PC-3 (cell line): ENCODE measurements around the gene KRTAP10-7. TPM values are rescaled to one million over a fixed set of nuclear protein-coding genes. Genes with fewer than 3 reads are reported as not detected.

Experiments
- ATAC-seq: fragments of 200-7000 bp; cut with Tn5 transposase; 2 replicates; pipeline ENCODE4 v1.9.1; 2020; ENCODE audit warnings: mild to moderate bottlenecking, moderate library complexity
- BruUV-seq: library from RNA; stranded (reverse); fragments of 400-500 nt; replicated peaks from 2 replicates; lab custom pipeline; 2021; lab: Mats Ljungman, UMichigan
- CTCF ChIA-PET: fragments of 300-600 bp; sonication (Branson Sonifier 250); formaldehyde crosslinking; loops from one replicate; lab custom pipeline; 2022; ENCODE audit warnings: antibody characterized with exemption; lab: Charles Lee
- POLR2A ChIA-PET: fragments of 300-600 bp; sonication (Branson Sonifier 250); formaldehyde crosslinking; loops from one replicate; lab custom pipeline; 2022; ENCODE audit warnings: antibody characterized with exemption; ENCODE audit not compliant: unreplicated experiment; lab: Charles Lee
- DNase-seq: peaks from one replicate; pipeline ENCODE4 v3.0.0-alpha.2; 2015
- H2AFZ ChIP-seq: fragments of 300-600 bp; sonication (generic); 2 replicates; pipeline ENCODE4 v1.6.0; 2016; ENCODE audit warnings: antibody characterized with exemption, low read length
- H3F3A ChIP-seq: fragments of 300-600 bp; sonication (generic); one replicate; pipeline ENCODE4 v1.6.0; 2017; ENCODE audit warnings: antibody characterized with exemption, low read length, control low read depth, mild to moderate bottlenecking; ENCODE audit not compliant: unreplicated experiment
- H3K27ac ChIP-seq: fragments of 300-600 bp; sonication (generic); 2 replicates; pipeline ENCODE4 v1.5.1; 2016; ENCODE audit warnings: mild to moderate bottlenecking, low read length
- H3K27me3 ChIP-seq: fragments of 300-600 bp; sonication (generic); 2 replicates; pipeline ENCODE4 v1.6.1; 2016; ENCODE audit warnings: low read length, mixed read lengths
- H3K36me3 ChIP-seq: fragments of 300-600 bp; sonication (generic); 2 replicates; pipeline ENCODE4 v1.6.1; 2016; ENCODE audit warnings: low read depth, mixed run types, low read length, mixed read lengths
- H3K4me1 ChIP-seq: fragments of 300-600 bp; sonication (generic); 2 replicates; pipeline ENCODE4 v1.5.1; 2016; ENCODE audit warnings: low read length; ENCODE audit not compliant: insufficient read depth
- H3K4me2 ChIP-seq: fragments of 300-600 bp; sonication (generic); 2 replicates; pipeline ENCODE4 v1.6.0; 2016; ENCODE audit warnings: low read length
- H3K4me3 ChIP-seq: fragments of 300-600 bp; sonication (generic); 2 replicates; pipeline ENCODE4 v1.5.1; 2016; ENCODE audit warnings: mild to moderate bottlenecking, low read length, mixed read lengths
- H3K79me2 ChIP-seq: fragments of 300-600 bp; sonication (generic); 2 replicates; pipeline ENCODE4 v1.6.1; 2017; ENCODE audit warnings: low read length, mixed read lengths
- H3K9ac ChIP-seq: fragments of 300-600 bp; sonication (generic); 2 replicates; pipeline ENCODE4 v1.6.0; 2016; ENCODE audit warnings: mild to moderate bottlenecking, low read length
- H3K9me2 ChIP-seq: fragments of 300-600 bp; sonication (generic); replicated peaks from 2 replicates; pipeline ENCODE4 v1.6.1; 2016; ENCODE audit warnings: mixed run types, low read length, mixed read lengths
- H3K9me3 ChIP-seq: fragments of 300-600 bp; sonication (generic); 2 replicates; pipeline ENCODE4 v1.6.1; 2016; ENCODE audit warnings: low read length, mixed read lengths
- H4K20me1 ChIP-seq: fragments of 300-600 bp; sonication (generic); 2 replicates; pipeline ENCODE4 v1.6.1; 2016; ENCODE audit warnings: low read length, mixed read lengths
- EZH2 ChIP-seq: fragments of 300-600 bp; sonication (generic); IDR thresholded peaks from one replicate; pipeline ENCODE4 v1.6.1; 2017; ENCODE audit warnings: antibody characterized with exemption, mild to moderate bottlenecking, low read length; ENCODE audit not compliant: unreplicated experiment
- EZH2phosphoT487 ChIP-seq: fragments of 300-600 bp; sonication (generic); IDR thresholded peaks from 2 replicates; pipeline ENCODE4 v1.6.1; 2018; ENCODE audit warnings: mild to moderate bottlenecking, antibody characterized with exemption, low read length, borderline replicate concordance
- intact Hi-C: fragments of 100-400 bp; cut with micrococcal nuclease; formaldehyde crosslinking; loops from 2 replicates; pipeline ENCODE4 v1.9.0; 2023
- total RNA-seq: library from RNA; depleted of rRNA; stranded (reverse); fragments of >200 nt; gene quantifications from 2 replicates; pipeline ENCODE4 v1.2.3, GENCODE V29; 2014
- TF ChIP-seq, protein P1 (sequence below): fragments of 300-600 bp; sonication (generic); conservative IDR thresholded peaks from 2 replicates; pipeline ENCODE4 v1.5.1; 2017; ENCODE audit warnings: antibody characterized with exemption, low read depth, mild to moderate bottlenecking, low read length

The KRTAP10-7 gene
- total RNA-seq, 1 experiment from 2014 or later = not detected

DNA sequence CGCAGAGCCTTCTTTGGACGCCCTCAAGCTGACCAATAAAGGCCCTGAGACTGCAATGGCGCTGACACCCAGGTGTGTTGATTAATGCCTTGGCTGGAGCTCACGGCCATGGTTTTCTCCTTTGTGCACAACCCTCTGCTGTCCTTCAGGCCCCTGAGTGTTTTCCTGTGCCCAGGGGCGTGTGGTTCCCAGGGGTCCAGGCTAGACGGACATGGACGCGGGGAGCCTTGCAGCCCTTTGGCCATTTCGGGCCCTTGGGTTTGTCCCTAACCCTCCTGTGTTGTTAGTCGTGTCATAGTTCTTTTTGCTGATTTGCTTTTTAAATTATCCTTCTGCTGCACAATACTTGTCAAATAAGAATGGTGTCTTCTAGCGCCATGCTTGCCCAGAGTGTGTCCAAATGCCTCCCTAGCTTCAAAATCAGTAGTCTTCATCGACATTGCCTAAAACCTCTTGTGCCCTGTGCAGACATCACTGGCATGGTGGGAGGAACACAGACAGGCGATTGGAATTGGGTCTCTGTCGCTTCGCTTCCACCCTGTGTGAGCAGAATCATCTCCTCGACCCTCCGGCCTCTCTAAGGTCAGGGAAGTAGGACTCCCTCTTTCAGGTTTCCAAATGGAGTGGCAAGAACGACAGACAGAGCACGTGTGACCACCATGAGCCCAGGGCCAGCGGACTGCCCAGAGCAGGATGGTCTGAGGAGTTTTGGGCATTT lies 24.9 kb upstream of the KRTAP10-7 start:
- Histone ChIP-seq H3K9me3 (peaks cover 5% of the 10 kb centered on the region; the same call in 1 of the 2 replicates), H3K4me3 (no peak overlapping the region), H3F3A (no peaks in the 10 kb centered on the region), H3K36me3 (no peaks in the 10 kb centered on the region), H3K4me1 (peaks cover 13% of the 10 kb centered on the region), H3K79me2 (no peaks in the 10 kb centered on the region), H3K27me3 (no peaks in the 10 kb centered on the region), H3K9me2 (no peaks in the 10 kb centered on the region), H3K9ac (no peak overlapping the region), H3K27ac (no peak overlapping the region), H2AFZ (no peak overlapping the region), H4K20me1 (no peaks in the 10 kb centered on the region), H3K4me2 (no peak overlapping the region)
- TF ChIP-seq, protein P1, sequence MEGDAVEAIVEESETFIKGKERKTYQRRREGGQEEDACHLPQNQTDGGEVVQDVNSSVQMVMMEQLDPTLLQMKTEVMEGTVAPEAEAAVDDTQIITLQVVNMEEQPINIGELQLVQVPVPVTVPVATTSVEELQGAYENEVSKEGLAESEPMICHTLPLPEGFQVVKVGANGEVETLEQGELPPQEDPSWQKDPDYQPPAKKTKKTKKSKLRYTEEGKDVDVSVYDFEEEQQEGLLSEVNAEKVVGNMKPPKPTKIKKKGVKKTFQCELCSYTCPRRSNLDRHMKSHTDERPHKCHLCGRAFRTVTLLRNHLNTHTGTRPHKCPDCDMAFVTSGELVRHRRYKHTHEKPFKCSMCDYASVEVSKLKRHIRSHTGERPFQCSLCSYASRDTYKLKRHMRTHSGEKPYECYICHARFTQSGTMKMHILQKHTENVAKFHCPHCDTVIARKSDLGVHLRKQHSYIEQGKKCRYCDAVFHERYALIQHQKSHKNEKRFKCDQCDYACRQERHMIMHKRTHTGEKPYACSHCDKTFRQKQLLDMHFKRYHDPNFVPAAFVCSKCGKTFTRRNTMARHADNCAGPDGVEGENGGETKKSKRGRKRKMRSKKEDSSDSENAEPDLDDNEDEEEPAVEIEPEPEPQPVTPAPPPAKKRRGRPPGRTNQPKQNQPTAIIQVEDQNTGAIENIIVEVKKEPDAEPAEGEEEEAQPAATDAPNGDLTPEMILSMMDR = no peak
- TF ChIP-seq EZH2phosphoT487 (no peak), EZH2 (no peak)
- BruUV-seq = no TSS peak
- POLR2A ChIA-PET = no interaction called here
- DNase-seq = no peak
- ATAC-seq = no peak
- intact Hi-C loops = no loop called here
- CTCF ChIA-PET = interaction anchor here (1.5 kb wide), 1 partner anchor 167 kb away, joined by 4 read pairs; no protein-coding TSS in a partner anchor

DNA sequence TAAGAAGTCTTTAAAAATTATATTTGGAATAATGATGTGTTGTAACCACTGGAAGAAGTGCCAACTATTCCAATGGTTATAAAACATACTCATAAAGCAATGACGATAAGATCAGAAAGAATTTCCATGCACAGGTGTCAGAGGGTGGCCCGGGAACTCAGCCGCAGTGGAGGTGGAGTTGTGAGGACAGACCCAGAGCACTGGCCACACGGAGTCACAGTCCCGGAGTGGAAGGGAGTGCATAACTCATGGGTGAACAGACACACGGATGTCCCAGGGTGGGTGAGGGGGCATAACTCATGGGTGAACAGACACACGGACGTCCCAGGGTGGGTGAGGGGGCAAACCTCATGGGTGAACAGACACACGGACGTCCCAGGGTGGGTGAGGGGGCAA lies 24.4 kb upstream of the KRTAP10-7 start:
- peaks cover 2% of the 10 kb centered on the region; the same call in 1 of the 2 replicates for H3K9me3 ChIP-seq
- intact Hi-C loops = no loop called here
- no peak overlapping the region for H3K9ac ChIP-seq
- no peak overlapping the region for H3K27ac ChIP-seq
- DNase-seq (no peak), ATAC-seq (no peak)
- ChIA-PET POLR2A (no interaction called here), CTCF (no interaction called here)
- H3K4me3 ChIP-seq = no peak overlapping the region
- BruUV-seq = no TSS peak
- H2AFZ ChIP-seq = no peak overlapping the region
- H3K9me2 ChIP-seq = no peaks in the 10 kb centered on the region
- H3K79me2 ChIP-seq = no peaks in the 10 kb centered on the region
- H4K20me1 ChIP-seq = no peaks in the 10 kb centered on the region
- no peak overlapping the region for H3K4me2 ChIP-seq
- H3F3A ChIP-seq = no peaks in the 10 kb centered on the region
- TF ChIP-seq EZH2phosphoT487 (no peak), EZH2 (no peak)
- TF ChIP-seq, protein P1 = no peak
- no peaks in the 10 kb centered on the region for H3K27me3 ChIP-seq
- H3K36me3 ChIP-seq = no peaks in the 10 kb centered on the region
- H3K4me1 ChIP-seq = peaks cover 13% of the 10 kb centered on the region

DNA sequence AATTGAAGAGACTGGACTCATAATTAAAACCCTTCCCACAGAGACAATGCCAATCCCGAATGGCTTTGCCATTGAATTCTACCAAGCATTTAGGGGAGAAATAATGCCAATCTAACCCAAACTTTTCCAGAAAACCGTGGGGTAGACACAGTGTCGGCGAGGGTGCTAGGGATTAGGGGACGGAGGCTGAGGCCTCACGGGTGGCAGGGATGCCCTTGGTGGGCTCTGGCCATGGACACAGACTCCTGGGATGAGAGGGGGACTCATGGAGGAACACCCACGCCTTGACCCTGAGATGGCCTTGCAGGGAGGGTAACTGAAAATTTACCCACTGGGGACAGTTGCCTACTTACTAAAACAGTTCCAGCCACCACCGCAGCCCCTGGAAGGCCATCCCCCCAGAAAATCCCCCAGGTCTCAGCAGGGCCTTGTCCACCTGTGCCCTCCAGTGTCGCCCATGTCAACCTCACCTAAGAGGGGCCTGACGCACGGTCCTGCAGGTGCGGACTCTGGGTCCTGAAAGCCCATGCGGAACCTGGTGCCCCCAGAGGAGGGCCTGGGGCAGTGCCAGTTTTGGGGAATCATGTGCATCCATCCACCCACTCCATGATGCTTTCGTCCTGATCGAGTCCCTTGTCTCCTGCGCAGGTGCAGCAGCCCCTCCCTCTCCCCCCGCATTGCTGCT lies 21.9 kb upstream of the KRTAP10-7 start:
- Histone ChIP-seq H3K9ac (no peak overlapping the region), H2AFZ (no peak overlapping the region), H3K36me3 (no peaks in the 10 kb centered on the region), H3K27me3 (no peaks in the 10 kb centered on the region), H3F3A (no peaks in the 10 kb centered on the region), H3K4me3 (no peak overlapping the region), H3K4me1 (peaks cover 8% of the 10 kb centered on the region; the same call in 1 of the 2 replicates), H4K20me1 (no peaks in the 10 kb centered on the region), H3K9me2 (no peaks in the 10 kb centered on the region), H3K79me2 (no peaks in the 10 kb centered on the region), H3K9me3 (0 out of 2 replicates have a peak, but pooled peaks cover 5% of the 10 kb centered on the region), H3K27ac (no peak overlapping the region), H3K4me2 (no peak overlapping the region)
- TF ChIP-seq, protein P1 = no peak
- TF ChIP-seq EZH2phosphoT487 = no peak
- TF ChIP-seq EZH2 = no peak
- ATAC-seq (no peak), DNase-seq (no peak)
- BruUV-seq = no TSS peak
- intact Hi-C loops = no loop called here
- ChIA-PET CTCF (no interaction called here), POLR2A (no interaction called here)
